ENCODE results near the gene HSPB9.

GRCh38 chr17:42119301-42119700, 3.3 kb upstream of the HSPB9 start:
- TF ChIP-seq EZH2 (IDR thresholded peaks at IDR 0.05; ENCODE audit: borderline replicate concordance, low read depth, low read length, severe bottlenecking) (no peak), POLR2AphosphoS5 (IDR thresholded peaks at IDR 0.05; ENCODE audit: insufficient read depth, low read depth, low read length) (no peak), CTCF (IDR thresholded peaks at IDR 0.05; ENCODE audit: extremely low read depth in 1 of 2, insufficient read depth in 1 of 2, low read depth in 1 of 2, low read length in 2 of 2) (no peak), POLR2A (IDR thresholded peaks at IDR 0.05; ENCODE audit: low read depth, low read length) (no peak), MAX (IDR thresholded peaks at IDR 0.05; ENCODE audit: insufficient read depth, insufficient read length) (no peak), JUN (IDR thresholded peaks at IDR 0.05; ENCODE audit: borderline replicate concordance, insufficient read depth, insufficient read length, low read depth) (no peak), MYC (IDR thresholded peaks at IDR 0.05; ENCODE audit: low read depth, low read length) (no peak), FOS (IDR thresholded peaks at IDR 0.05; ENCODE audit: borderline replicate concordance, insufficient read depth, low read length) (no peak)
